GM19240 (cell line): ENCODE results near the gene FANCL.
"Not testable (repeated sequence)": the region's sequence is repeated elsewhere in the genome, so short reads cannot be mapped to it uniquely, and the experiment has no call there.

ENCODE experiments used
- DNase-seq: peaks from one replicate; pipeline ENCODE4 v3.0.0; 2011; ENCODE audit warnings: low spot score; ENCODE audit not compliant: insufficient read length

Gene FANCL

GRCh38 chr2:58145769-58146168, 95.4 kb downstream of the FANCL start:
- DNase-seq, result not testable (repeated sequence)

- DNase-seq, result no peak
Observed at GRCh38 chr2:58140508-58141072, 100.5 kb downstream of the FANCL start.

GRCh38 chr2:58138396-58139030, 102.6 kb downstream of the FANCL start:
- DNase-seq, result no peak

GRCh38 chr2:58137856-58138255, 103.3 kb downstream of the FANCL start:
- no peak for DNase-seq

GRCh38 chr2:58137221-58137620, 103.9 kb downstream of the FANCL start:
- no peak for DNase-seq

GRCh38 chr2:58135861-58136260, 105.3 kb downstream of the FANCL start:
- no peak for DNase-seq

- DNase-seq, result no peak
Observed at GRCh38 chr2:58133395-58133794, 107.7 kb downstream of the FANCL start.

- DNase-seq, result no peak
Observed at GRCh38 chr2:58131191-58132011, 109.7 kb downstream of the FANCL start.

- no peak for DNase-seq
Observed at GRCh38 chr2:58130238-58130637, 110.9 kb downstream of the FANCL start.

- no peak for DNase-seq
Observed at GRCh38 chr2:58127111-58127510, 114.0 kb downstream of the FANCL start.

- DNase-seq, result no peak
Observed at GRCh38 chr2:58122540-58122939, 118.6 kb downstream of the FANCL start.

- no peak for DNase-seq
Observed at GRCh38 chr2:58122040-58122439, 119.1 kb downstream of the FANCL start.

GRCh38 chr2:58120626-58121229, 120.4 kb downstream of the FANCL start:
- DNase-seq, result no peak

GRCh38 chr2:58113563-58113962, 127.6 kb downstream of the FANCL start:
- DNase-seq, result not testable (repeated sequence)

- DNase-seq, result no peak
Observed at GRCh38 chr2:58110765-58111164, 130.4 kb downstream of the FANCL start.

- DNase-seq, result no peak
Observed at GRCh38 chr2:58109481-58109880, 131.6 kb downstream of the FANCL start.
